Measurements from ENCODE around the gene JMJD1C.

JMJD1C gene

DNA sequence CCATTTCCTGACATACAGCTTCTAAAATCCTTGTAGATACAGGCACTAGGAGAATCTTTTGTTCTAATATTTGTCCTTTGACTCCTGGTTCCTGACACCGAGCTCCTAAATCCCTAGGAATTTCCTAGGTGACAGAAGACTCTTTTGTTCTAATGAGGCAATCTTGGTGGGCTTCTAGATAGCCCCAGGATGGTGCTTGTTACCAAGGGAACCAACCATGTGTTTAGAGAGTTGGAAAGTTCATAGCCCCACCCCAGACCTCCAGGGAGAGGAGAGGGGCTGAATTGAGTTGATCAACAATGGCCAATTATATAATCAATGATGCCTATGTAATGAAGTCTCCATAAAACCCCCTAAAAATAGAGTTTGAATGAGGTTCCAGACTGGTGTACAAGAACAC, 145.1 kb downstream of the JMJD1C start:
- H3K4me3 ChIP-seq (replicated peaks; ENCODE audit: low read depth, low read length), result no peak overlapping the region
- DNase-seq (ENCODE audit: extremely low read depth, insufficient read length), result no peak
- peaks cover 1% of the 10 kb centered on the region for H3K36me3 ChIP-seq (ENCODE audit: control insufficient read depth, insufficient read depth, low read length)
- TF ChIP-seq, protein P1, sequence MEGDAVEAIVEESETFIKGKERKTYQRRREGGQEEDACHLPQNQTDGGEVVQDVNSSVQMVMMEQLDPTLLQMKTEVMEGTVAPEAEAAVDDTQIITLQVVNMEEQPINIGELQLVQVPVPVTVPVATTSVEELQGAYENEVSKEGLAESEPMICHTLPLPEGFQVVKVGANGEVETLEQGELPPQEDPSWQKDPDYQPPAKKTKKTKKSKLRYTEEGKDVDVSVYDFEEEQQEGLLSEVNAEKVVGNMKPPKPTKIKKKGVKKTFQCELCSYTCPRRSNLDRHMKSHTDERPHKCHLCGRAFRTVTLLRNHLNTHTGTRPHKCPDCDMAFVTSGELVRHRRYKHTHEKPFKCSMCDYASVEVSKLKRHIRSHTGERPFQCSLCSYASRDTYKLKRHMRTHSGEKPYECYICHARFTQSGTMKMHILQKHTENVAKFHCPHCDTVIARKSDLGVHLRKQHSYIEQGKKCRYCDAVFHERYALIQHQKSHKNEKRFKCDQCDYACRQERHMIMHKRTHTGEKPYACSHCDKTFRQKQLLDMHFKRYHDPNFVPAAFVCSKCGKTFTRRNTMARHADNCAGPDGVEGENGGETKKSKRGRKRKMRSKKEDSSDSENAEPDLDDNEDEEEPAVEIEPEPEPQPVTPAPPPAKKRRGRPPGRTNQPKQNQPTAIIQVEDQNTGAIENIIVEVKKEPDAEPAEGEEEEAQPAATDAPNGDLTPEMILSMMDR (IDR thresholded peaks at IDR 0.05; ENCODE audit: insufficient read depth, low read length, poor library complexity, severe bottlenecking), result no peak
- no peaks in the 10 kb centered on the region for H3K27me3 ChIP-seq (replicated peaks; ENCODE audit: control insufficient read depth, insufficient read depth, low read length)

GRCh38 chr10:63319231-63319630, 146.5 kb downstream of the JMJD1C start:
- H3K27me3 ChIP-seq (replicated peaks; ENCODE audit: control insufficient read depth, insufficient read depth, low read length), result no peaks in the 10 kb centered on the region
- DNase-seq (ENCODE audit: extremely low read depth, insufficient read length), result no peak
- peaks cover 1% of the 10 kb centered on the region for H3K36me3 ChIP-seq (ENCODE audit: control insufficient read depth, insufficient read depth, low read length)
- TF ChIP-seq, protein P1 (IDR thresholded peaks at IDR 0.05; ENCODE audit: insufficient read depth, low read length, poor library complexity, severe bottlenecking), result no peak
- no peak overlapping the region for H3K4me3 ChIP-seq (replicated peaks; ENCODE audit: low read depth, low read length)

DNA sequence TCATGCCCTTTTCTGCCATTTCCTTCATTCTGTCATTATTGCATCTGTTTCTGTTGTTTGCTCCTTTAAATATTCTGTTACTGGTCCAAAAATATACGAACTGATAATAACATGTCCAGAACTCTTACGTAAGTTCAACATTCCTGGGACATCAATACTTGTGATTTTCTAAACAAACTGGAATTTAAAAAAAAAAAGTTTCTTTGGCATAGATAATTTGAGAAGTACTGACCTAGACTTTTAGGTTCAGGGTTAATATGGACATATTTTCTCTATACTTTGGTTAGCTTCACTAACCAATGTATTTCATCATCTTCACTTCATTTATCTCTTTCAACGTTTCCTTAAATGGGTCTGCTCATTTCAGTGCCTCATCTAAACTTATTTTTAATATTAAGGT, 147.3 kb downstream of the JMJD1C start:
- TF ChIP-seq, protein P1 (IDR thresholded peaks at IDR 0.05; ENCODE audit: insufficient read depth, low read length, poor library complexity, severe bottlenecking), result no peak
- DNase-seq (ENCODE audit: extremely low read depth, insufficient read length), result no peak
- Histone ChIP-seq H3K36me3 (ENCODE audit: control insufficient read depth, insufficient read depth, low read length) (peaks cover 1% of the 10 kb centered on the region), H3K4me3 (replicated peaks; ENCODE audit: low read depth, low read length) (no peak overlapping the region), H3K27me3 (replicated peaks; ENCODE audit: control insufficient read depth, insufficient read depth, low read length) (no peaks in the 10 kb centered on the region)

DNA sequence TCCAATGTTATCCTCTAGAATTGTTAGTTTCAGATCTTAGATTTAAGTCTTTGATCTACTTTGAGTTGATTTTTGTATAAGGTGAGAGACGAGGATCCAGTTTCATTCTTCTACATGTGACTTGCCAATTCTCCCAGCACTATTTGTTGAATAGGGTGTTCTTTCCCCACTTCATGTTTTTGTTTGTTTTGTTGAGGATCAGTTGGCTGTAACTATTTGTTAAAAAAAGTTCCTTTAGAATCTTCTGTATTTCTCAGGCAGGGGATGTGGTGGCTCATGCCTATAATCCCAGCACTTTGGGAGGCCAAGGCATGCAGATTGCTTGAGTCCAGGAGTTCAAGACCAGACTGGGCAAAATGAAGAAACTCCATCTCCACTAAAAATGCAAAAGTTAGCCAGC, 151.8 kb downstream of the JMJD1C start:
- TF ChIP-seq, protein P1 (IDR thresholded peaks at IDR 0.05; ENCODE audit: insufficient read depth, low read length, poor library complexity, severe bottlenecking), result no peak
- Histone ChIP-seq H3K4me3 (replicated peaks; ENCODE audit: low read depth, low read length) (no peak overlapping the region), H3K27me3 (replicated peaks; ENCODE audit: control insufficient read depth, insufficient read depth, low read length) (no peaks in the 10 kb centered on the region), H3K36me3 (ENCODE audit: control insufficient read depth, insufficient read depth, low read length) (no peaks in the 10 kb centered on the region)
- DNase-seq (ENCODE audit: extremely low read depth, insufficient read length), result no peak

GRCh38 chr10:63313066-63313717, 152.6 kb downstream of the JMJD1C start:
- H3K4me3 ChIP-seq (replicated peaks; ENCODE audit: low read depth, low read length), result no peak overlapping the region
- no peaks in the 10 kb centered on the region for H3K27me3 ChIP-seq (replicated peaks; ENCODE audit: control insufficient read depth, insufficient read depth, low read length)
- no peaks in the 10 kb centered on the region for H3K36me3 ChIP-seq (ENCODE audit: control insufficient read depth, insufficient read depth, low read length)
- no peak for DNase-seq (ENCODE audit: extremely low read depth, insufficient read length)
- TF ChIP-seq, protein P1 (IDR thresholded peaks at IDR 0.05; ENCODE audit: insufficient read depth, low read length, poor library complexity, severe bottlenecking), result no peak

- H3K36me3 ChIP-seq (ENCODE audit: control insufficient read depth, insufficient read depth, low read length), result no peaks in the 10 kb centered on the region
- H3K4me3 ChIP-seq (replicated peaks; ENCODE audit: low read depth, low read length), result no peak overlapping the region
- TF ChIP-seq, protein P1 (IDR thresholded peaks at IDR 0.05; ENCODE audit: insufficient read depth, low read length, poor library complexity, severe bottlenecking), result no peak
- no peak for DNase-seq (ENCODE audit: extremely low read depth, insufficient read length)
- H3K27me3 ChIP-seq (replicated peaks; ENCODE audit: control insufficient read depth, insufficient read depth, low read length), result no peaks in the 10 kb centered on the region
These were observed 157.1 kb downstream of the JMJD1C start for GRCh38 chr10:63308628-63309027.
